T-helper 22 cell (primary cell): Measurements from ENCODE around the gene EDN3.
A peak's percentile ranks its signal among the peaks of the same experiment; 100 is the strongest.

ENCODE experiments used
- DNase-seq: peaks from one replicate; pipeline ENCODE4 v3.0.0-alpha.2; 2020; ENCODE audit warnings: low read depth

The EDN3 gene, protein sequence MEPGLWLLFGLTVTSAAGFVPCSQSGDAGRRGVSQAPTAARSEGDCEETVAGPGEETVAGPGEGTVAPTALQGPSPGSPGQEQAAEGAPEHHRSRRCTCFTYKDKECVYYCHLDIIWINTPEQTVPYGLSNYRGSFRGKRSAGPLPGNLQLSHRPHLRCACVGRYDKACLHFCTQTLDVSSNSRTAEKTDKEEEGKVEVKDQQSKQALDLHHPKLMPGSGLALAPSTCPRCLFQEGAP

DNA sequence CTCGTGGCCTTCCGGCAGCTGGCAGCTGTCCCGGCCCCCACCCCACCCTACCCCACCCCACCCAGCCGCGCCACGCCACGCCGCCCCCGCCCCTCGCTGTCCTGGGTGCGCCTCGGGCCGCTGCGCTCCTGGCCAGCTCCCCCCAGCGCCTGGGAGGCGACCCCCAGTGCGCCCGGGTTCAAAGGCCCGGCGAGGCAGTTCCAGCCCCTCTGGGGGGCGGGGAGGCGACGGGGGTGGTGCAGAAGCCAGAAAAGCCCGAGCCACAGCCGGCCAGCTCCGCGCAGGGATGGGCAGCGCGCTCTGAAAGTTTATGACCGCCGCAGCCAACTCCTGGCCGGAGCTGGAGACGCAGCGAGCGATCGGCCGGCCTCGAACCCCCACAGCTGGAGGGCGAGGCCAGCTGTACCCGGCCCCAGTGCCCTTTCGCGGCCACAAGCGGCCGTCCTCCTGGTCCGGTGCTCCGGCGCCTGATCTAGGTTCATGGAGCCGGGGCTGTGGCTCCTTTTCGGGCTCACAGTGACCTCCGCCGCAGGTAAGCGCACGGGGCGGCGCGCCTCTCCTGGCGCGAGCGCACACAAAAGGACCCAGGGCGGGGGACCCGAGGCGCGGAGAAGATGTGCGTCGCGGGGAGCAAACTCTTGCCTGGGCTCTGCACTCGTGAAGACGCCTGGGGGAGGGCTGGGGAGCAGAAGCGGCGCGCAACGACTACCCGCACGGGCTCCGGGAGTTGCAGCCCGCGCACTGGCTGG is at the start of gene EDN3:
TSS of gene EDN3 (plus strand) at position 279 of the 749 bp plus-strand sequence. CDS start at position 481, 202 bp downstream.
- DNase-seq, result no peak

DNA sequence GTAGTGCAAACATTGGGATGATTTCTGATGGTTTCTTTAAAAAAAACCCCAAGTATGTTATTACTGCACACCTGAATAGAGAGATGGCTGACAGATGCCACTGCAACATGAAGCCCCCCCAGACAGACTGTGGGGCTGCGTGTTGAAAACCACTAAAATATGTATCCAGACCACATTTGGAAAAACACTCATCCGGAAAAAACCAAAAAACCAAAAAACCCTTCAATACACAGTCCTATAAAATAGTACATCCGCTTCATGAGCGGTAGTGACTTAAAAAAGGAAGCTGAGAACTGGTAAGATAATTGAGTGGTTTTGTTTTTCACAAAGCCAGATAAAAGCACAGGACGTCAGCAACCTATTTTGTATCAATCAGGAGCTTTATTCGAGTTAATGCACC is 47.1 kb upstream of the EDN3 start:
- peak; percentile 19 for DNase-seq

DNA sequence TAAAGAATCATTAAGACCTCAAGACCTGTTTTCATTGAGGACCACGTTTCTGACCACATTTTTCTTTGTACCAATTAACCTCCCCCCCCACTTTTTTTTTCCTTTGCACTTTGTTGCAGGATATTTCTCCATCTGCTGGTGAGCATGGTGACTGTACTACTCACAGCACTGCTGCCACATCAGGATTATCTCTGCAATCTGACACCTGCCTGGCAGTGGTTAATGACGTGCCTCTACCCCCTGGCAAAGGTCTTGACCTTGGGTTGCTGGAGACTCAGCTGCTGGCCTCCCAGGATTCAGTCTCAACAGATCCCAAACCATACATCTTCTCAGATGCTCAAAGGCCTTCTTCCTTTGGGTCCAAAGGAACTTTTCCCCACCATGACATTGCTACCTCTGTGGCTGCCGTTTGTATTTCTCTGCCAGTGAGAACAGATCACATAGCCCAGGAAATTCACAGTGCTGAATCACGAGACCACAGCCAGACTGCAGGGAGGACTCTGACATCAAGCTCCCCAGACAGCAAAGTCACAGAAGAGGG is 46.6 kb upstream of the EDN3 start:
- DNase-seq, result peak; percentile 28

DNA sequence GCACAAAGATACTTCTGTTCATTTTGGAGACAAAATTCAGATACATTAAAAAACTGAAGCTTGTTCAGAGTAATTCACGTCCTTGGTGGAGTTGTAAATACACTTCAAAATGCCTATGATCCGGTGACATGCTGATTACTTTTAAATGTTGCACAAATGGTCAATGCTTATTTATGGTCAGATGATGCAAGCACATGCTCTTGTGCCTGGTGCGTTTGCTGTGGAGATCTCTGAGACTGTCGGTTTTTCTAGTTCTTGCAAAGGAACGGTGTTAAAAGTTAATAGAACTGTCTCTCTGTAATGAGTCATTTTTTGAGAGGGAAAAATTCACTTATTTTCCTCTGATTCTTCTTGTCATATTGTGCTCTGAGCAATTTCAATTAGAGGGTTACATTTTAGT is 45.2 kb upstream of the EDN3 start:
- DNase-seq, result no peak

DNA sequence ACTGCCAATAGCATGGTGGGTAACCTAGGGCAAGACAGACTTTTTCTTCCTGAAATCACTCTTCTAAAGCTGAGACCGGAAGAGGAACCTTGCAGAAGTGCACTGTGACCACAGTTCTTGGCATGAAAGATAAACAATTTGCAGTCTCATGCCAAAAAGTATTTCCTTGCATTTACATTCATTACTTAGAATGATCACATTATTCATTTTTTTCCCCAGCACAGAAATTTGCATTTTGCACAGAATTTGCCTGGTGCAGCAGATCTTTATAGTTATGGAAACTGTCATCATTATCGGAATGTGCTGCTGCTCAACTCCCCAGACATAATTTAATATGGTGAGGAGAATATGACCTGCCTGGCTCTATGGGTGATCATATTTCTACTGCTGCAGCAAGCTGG is 42.2 kb upstream of the EDN3 start:
- DNase-seq, result no peak

DNA sequence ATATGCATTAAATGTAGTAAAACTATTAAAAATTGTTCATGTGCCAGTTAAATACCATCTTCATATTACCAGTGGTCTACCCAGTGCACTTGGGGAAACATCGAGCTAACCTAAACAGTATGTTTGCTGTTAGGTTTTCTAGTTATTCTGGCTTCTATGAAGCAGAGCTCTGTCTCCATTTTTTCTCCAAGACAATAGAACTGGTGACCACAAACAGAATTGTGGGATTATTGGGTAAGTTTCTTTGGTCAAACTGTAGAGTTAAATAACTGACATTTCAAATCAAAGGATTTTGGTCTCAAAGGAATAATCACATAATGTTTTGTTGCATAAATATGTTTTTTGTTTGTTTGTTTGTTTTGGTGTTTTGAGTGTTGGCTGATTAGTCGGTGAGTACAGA is 40.5 kb upstream of the EDN3 start:
- DNase-seq, result no peak

DNA sequence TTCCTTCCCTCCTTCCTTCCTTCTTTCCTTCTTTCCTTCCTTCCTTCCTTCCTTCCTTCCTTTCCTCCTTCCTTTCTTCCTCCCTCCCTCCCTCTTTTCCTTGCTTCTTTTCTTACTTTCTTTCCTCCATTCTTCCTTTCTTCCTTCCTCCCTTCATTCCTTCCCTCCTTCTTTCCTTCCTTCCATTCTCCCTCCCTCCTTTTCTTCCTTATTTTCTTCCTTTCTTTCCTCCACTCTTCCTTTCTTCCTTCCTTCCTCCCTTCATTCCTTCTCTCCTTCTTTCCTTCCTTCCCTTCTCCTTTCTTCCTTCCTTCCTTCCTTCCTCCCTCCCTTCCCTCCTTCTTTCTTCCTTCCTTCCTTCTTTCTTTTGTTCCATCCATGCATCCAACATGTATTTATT is 35.1 kb upstream of the EDN3 start:
- DNase-seq, result no peak

DNA sequence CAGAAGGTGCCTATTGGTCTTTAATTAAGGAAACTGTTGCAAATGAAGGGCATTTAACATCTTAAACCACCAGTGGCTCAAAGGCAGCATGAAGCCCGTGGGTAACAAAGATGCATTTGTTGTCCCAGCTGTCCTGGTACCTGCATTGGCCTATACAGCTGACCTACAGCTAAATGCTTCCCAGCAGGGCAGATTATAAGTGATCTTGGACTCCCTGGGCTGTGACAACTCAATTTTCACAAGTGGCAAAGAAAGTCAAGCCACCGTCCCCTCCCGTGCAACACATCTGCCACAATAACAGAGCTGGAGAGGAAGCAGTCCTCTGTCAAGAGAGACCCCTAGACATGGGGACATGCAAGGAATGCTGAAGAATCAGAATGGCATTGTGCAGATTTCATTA is 31.5 kb upstream of the EDN3 start:
- DNase-seq, result no peak

DNA sequence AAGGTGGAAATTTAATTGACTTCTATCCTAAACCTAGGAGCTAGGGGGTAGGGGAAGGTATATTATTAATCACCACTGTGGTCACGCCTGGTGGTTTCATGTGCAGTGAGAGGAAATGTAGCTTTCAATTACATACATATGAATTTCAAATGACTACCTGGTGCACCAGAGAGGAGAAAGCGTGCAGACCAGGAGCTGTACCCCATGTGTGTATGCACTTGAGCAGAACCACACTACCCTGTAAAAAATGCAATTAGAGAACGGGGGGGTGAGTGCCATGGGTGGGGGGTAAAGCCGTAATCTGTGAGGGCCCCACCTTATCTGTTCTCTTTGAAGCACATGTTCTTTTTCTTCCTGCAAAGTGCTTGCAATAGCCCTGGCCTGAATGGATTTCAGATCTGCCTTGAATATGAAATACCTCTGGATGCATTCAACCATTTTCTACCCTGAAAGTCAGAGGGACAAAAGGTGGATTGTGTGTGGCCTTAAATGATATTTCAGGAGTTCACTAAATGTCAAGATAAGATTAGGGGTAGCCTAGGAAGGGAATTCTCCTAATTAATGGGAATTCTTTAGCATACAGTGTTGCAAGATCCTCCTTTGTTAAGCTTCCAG is 30.9 kb upstream of the EDN3 start:
- DNase-seq, result no peak

DNA sequence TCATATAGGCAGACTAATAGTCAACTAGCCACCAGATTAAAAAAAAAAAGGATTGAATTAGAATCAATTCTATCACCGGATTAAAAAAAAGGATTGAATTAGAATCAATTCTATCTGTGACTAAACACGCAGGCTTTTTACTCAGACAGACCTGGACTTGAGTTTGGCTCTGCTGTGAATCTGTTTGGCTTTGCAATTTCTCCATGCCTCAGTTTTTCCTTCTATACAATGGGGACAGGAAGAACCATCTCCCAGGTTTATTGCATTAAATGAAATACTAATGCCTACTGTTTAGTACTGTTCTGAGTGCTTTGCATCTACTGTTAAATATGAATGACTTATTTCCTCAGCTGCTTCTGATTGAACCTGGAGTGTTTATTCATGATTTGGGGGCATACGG is 30.0 kb upstream of the EDN3 start:
- no peak for DNase-seq

DNA sequence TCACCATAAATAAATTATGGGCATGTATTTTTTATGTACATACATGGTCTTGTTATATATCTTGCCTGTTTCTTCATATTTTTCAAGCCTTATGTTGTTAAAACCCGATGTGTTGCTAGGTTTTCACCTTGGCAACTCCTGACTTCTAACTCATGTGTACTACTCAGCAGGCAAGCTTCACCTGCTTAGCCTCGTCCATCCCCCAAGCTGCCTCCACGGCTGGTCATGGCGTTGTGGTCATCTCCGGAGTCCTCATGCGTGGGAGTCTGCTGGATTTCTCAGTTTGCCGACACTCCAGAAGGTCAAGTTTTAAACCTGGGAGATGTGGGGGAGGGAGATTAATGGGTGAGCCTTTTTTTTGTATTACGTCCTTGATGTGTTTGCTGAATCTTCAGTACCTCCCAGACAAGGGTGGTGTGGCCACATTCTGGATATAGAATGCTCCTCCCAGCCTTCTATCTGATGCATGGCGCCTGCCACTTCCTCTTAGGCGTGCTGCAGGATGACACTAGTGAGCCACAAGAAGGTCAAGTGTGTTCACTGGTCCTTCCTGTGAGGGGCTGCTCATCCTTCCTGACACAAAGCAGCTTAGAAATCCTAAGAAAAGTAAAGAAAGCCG is 26.6 kb upstream of the EDN3 start:
- no peak for DNase-seq

DNA sequence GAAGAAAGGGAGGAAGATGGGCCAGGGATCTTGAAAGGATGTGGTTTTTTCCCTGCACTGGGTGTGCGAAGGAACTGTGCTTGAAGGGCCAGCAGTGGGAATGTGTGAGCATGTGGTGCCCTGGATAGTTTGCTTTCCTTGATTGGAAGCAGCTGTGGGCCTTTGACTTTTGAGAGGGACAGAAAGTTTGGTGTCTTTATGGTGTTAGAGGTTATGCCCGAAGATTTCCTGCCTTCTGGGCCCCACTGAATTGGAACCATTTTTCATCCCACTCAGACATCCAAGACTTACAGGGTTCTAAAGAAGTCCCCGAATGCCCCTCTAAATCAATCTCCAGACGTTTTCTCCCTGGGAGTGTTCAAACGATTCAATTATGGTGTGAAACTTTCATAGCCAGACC is 23.5 kb upstream of the EDN3 start:
- no peak for DNase-seq

DNA sequence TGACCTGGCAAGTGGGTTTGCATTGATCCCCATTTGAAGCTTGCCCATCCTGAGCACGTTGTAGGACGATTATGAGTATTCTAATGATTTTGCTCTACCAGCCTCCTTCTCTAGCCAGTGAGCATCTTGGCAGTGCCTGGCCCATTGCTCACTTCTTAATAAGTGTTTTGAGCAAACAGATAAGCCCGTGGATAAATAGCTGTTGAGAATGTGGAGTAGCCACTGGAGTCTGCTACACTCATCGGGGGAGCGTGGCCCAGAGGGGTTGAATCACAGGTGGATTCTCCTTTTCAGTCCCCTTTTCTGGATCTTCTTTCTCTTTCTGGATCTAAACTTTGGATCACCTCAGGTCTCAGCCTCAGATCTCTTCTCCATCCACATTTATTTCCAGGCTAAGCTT is 15.9 kb upstream of the EDN3 start:
- no peak for DNase-seq

DNA sequence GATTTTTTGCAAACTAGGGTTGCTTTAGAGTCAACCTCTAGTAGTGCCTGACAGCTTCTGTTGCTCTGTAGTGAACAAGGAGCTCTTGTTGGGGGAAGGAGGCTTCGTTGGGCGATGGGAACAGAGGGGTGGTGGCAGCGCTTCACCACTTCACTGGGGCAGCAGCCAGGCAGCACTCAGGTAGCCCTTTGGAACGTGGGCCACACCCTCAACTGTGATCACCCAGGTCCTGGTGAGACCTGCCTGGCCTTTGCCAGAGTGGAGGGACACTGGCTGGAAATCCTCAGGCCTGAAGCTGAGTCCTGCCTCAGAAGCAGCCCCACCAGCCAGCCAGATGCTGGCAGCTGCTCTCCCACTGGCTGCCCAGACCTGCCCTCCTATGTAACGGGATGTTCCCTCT is 10.4 kb upstream of the EDN3 start:
- no peak for DNase-seq

DNA sequence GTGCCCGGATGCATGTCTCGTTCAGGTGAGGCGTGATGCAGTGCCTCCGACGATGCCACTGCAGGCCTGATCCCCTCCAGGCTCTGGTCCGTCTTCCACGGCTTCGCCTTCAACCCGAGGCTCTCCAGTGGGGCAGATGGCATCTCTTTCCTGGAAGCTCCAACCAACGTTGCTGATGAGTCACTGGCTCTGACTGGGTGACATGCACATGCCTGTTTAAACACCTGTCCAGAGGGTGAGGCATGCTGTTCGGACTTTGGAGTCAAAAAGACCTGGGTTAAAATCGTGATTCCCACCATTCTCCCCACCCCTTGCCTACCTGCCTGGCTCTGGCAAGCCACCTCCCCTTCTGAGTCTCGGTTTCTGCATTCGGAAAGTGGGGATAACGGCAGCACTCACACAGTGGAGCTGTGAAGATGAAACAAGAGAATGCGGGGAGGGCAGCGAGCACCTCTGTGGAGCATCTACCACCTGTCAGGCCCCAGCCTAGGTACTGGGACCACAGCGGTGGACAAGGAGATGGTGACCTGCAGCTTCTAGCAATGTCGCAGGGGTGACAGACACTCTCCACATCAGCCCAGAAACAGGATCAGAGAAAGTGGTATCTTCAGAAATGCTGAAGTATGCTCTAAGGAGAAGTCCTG is 8.5 kb upstream of the EDN3 start:
- DNase-seq, result no peak

DNA sequence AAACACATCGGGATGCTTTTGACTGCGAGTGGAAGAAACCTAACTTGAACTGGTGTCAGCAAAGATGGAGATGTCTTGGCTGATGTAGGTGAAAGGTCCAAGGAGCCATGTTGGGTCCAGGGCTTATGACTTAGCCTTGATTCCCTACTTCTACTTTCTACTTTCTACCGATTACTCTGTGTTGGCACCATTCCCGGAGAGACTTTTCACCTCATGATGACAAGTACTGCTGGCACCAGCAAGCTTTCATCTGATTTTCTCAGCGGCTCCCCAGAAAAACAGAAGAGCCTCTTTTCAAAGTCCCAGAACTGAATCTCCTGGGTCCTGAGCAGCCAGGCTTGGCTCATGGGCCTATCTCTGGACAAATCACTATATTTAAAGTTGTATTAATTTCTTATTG is 4.9 kb upstream of the EDN3 start:
- DNase-seq, result no peak

DNA sequence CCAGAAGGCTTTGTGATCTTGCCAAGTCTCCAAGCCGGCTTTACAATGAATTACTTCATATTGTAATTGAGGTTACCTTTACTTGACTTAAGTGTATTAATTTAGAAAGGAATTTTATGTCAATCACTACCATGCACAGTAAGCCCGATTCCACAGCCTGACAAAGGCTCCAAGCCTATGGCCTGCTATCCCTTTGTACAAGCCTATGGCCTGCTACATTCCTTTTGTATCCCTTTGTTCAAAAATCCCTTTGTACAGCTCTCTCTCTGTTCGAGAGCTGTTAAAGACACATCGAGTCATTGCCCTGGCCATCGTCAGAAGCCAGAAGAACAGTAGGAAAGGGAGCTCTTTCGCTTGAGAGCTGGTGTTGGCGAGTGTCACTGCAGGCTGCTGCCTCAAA is 2.7 kb upstream of the EDN3 start:
- DNase-seq, result no peak

DNA sequence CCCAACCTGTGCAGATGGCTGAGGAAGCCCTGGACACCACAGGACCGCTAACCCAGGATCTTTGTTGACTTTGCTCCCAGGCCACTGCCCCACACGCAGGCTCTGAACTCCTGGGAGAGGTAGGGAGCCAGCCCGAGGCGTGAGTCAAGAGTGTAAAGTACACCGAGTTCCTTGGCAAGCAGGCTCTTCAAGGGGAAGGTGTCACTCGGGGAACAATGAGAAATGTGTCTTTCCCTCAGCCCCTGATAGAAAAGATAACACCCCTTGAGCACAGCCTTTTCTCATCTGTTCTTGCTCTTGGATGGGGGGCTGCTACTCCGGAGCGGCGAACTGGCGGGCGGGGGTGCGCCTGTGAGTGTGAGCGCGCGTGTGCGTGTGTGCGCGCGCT is 472 bp upstream of the EDN3 start:
- DNase-seq, result no peak

DNA sequence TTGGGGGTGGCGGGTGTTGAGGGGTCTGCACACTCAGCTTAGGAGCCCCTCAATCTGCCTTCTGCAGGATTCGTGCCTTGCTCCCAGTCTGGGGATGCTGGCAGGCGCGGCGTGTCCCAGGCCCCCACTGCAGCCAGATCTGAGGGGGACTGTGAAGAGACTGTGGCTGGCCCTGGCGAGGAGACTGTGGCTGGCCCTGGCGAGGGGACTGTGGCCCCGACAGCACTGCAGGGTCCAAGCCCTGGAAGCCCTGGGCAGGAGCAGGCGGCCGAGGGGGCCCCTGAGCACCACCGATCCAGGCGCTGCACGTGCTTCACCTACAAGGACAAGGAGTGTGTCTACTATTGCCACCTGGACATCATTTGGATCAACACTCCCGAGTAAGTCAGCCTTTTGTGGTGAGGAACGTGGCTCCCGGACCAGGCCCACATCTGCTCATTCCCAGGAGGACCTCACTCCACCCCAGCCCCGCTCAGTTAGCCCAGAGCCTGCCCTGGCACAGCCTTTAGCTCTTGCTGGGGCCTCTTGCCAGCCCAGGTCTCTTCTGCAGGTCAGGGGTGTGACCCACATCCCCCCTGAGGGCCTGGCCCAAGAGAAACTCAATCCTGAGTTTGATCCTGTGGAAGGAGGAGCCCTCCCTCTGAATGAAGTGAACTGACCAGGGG is 1.1 kb downstream of the EDN3 start:
- no peak for DNase-seq

DNA sequence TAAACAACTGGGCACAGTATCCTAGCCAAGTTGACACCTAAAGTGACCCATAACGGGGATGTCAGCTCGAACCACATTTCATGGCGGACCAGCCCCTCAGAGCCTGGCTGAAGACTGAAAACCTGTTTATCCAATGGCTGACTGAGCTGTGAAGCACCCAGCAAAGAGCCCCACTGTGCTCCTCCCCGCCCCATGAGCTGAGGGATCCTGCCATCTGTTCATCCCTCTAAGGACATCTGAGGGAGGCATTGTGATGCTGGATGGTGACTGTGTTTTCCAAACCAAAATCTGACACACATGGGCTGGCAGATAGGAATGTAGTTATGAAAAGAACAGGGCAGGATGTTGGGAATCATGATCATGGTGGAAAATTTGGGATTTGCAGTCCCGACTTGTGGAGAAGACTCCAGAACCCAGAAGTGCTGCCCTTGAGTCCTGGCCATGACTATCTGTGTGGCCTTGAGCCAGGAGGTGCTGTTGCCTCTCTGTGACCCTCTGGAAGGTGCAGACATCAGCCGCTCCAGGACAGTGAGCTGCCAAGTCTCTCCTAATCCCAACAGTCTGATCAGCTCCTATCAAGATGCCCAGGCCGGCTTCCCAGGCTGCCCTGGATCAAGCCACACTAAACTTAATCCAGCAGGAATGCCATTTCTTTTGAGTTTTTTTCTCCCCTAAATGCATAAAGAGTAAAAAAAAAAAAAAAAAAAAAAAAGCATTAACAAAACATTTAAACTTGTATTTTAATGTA is 5.7 kb downstream of the EDN3 start:
- no peak for DNase-seq

DNA sequence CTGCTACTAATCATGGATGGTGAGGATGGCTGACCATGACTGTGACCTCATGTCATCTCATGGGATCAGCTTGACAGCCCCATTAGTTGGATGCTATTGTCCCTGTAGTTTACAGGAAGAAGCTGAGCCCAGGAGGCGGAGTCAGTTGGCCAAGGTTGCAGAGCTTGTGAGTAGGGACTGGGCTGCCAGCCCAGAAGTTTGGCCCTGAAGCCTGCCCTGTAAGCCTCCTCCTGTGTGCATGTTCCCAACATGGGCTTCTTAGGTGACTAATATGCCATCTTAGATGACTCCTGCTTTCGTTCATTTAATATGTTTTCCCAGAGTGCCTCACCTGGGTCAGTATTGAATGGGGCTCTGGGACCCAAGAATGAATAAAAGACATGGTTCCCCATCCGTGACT is 6.9 kb downstream of the EDN3 start:
- DNase-seq, result no peak
